ENCODE measurements around the gene SESTD1. TPM values are rescaled to one million over a fixed set of nuclear protein-coding genes. Genes with fewer than 3 reads are reported as not detected.
A peak's percentile ranks its signal among the peaks of the same experiment; 100 is the strongest.

Gene SESTD1, protein sequence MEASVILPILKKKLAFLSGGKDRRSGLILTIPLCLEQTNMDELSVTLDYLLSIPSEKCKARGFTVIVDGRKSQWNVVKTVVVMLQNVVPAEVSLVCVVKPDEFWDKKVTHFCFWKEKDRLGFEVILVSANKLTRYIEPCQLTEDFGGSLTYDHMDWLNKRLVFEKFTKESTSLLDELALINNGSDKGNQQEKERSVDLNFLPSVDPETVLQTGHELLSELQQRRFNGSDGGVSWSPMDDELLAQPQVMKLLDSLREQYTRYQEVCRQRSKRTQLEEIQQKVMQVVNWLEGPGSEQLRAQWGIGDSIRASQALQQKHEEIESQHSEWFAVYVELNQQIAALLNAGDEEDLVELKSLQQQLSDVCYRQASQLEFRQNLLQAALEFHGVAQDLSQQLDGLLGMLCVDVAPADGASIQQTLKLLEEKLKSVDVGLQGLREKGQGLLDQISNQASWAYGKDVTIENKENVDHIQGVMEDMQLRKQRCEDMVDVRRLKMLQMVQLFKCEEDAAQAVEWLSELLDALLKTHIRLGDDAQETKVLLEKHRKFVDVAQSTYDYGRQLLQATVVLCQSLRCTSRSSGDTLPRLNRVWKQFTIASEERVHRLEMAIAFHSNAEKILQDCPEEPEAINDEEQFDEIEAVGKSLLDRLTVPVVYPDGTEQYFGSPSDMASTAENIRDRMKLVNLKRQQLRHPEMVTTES
- total RNA-seq (2021), result 208 and 279 TPM in 2 replicates
- Bru-seq, nascent RNA, result percentile 98 among the genes with signal in this experiment
- percentile 97 among the genes with signal in this experiment for BruChase-seq, experiment 1, labeled RNA remaining after a 2-hour chase
- percentile 85 among the genes with signal in this experiment for BruChase-seq, experiment 2, labeled RNA remaining after a 6-hour chase
- long read RNA-seq, full-length matches to known transcripts, result 53 of 77 reads
- long read RNA-seq, partial matches to known transcripts, result 8 of 77 reads
- long read RNA-seq, other reads (novel, unspliced or antisense), result 16 of 77 reads

DNA sequence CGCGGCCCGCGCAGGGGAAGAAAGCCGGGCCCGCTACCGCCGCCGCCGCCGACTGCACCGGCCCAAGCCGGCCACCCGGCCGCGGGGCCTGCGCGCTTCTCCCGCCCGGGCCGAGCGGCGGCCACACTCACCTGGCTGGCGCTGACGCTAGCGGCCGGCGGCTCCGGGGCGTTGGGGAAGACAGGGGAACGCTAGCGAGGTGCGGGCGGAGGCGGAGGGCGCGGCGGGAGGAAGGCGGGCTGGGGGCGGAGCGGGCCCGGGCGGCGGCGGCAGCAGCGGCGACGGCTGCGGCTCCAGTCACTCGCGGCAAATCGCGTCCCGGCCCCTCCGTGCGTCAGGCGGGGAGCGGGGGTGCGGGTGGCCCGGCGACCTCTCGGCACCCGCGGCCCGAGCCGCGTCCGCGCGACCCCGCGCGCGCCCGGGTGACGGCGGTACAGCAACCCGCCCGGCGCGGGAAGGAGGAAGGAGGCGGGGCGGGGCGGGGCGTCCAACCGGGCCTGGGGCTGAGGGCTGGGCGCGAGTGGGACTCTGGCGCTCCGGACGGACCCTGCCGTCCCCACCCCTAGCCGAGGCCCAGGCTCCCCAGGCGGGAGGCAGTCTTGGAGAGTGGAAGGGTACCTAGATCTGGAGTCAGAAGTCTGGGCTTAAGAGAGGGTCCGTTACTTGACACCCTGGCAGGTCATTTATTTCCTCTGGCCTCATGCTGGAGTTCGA is at the start of gene SESTD1:
Gene SESTD1, minus strand, starts transcription at position 465 of the 714 bp plus-strand sequence. CDS start 72,991 bp downstream, outside the sequence.
- BruUV-seq (replicated peaks), result no TSS peak
- POLR2A ChIA-PET (ENCODE audit: unreplicated experiment), result no interaction called here

GRCh38 chr2:179313057-179313456 is 48.4 kb upstream of the SESTD1 start:
- intact Hi-C loops (cut with micrococcal nuclease; ENCODE audit: unreplicated experiment), result no loop called here
- H3F3A ChIP-seq (ENCODE audit: insufficient read depth, low read depth), result no peaks in the 10 kb centered on the region
- no peaks in the 10 kb centered on the region for H3K4me1 ChIP-seq (replicated peaks; ENCODE audit: insufficient read depth)
- no peaks in the 10 kb centered on the region for H3K36me3 ChIP-seq (ENCODE audit: low read depth)
- H4K20me1 ChIP-seq (ENCODE audit: insufficient read depth), result no peaks in the 10 kb centered on the region
- H3K4me2 ChIP-seq, result no peak overlapping the region
- H3K9me3 ChIP-seq (ENCODE audit: insufficient read depth, low read depth), result peaks cover 8% of the 10 kb centered on the region; the same call in 1 of the 2 replicates
- 0 out of 2 replicates have a peak overlapping the region, but pooled peaks have one; percentile 3 for H2AFZ ChIP-seq
- no peaks in the 10 kb centered on the region for H3K79me2 ChIP-seq (ENCODE audit: low read depth)
- no TSS peak for BruUV-seq (replicated peaks)
- H3K4me3 ChIP-seq, result no peak overlapping the region
- DNase-seq, result no peak
- POLR2A ChIA-PET (ENCODE audit: unreplicated experiment), result no interaction called here
- no peaks in the 10 kb centered on the region for H3K27me3 ChIP-seq (ENCODE audit: insufficient read depth, low read depth)
- H3K27ac ChIP-seq, result no peak overlapping the region
- CTCF ChIA-PET, result no interaction called here
- H3K9me2 ChIP-seq (ENCODE audit: insufficient read depth), result no peaks in the 10 kb centered on the region
- TF ChIP-seq EZH2 (IDR thresholded peaks at IDR 0.05; ENCODE audit: low read depth), result no peak
- TF ChIP-seq, protein P1, sequence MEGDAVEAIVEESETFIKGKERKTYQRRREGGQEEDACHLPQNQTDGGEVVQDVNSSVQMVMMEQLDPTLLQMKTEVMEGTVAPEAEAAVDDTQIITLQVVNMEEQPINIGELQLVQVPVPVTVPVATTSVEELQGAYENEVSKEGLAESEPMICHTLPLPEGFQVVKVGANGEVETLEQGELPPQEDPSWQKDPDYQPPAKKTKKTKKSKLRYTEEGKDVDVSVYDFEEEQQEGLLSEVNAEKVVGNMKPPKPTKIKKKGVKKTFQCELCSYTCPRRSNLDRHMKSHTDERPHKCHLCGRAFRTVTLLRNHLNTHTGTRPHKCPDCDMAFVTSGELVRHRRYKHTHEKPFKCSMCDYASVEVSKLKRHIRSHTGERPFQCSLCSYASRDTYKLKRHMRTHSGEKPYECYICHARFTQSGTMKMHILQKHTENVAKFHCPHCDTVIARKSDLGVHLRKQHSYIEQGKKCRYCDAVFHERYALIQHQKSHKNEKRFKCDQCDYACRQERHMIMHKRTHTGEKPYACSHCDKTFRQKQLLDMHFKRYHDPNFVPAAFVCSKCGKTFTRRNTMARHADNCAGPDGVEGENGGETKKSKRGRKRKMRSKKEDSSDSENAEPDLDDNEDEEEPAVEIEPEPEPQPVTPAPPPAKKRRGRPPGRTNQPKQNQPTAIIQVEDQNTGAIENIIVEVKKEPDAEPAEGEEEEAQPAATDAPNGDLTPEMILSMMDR (conservative IDR thresholded peaks at IDR 0.05), result no peak

More for the DNA sequence above, at the start of gene SESTD1:
- peak in 1 of 2 experiments; percentile 83 for DNase-seq
- peaks cover 43% of the 10 kb centered on the region for H3F3A ChIP-seq (ENCODE audit: insufficient read depth, low read depth)
- H2AFZ ChIP-seq, result peak within 1 kb of the TSS; percentile 96
- H3K4me3 ChIP-seq, result peak within 1 kb of the TSS; percentile 95
- H4K20me1 ChIP-seq (ENCODE audit: insufficient read depth), result no peaks in the 10 kb centered on the region
- intact Hi-C loops (cut with micrococcal nuclease; ENCODE audit: unreplicated experiment), result loop anchor here (1.0 to 10.0 kb wide), 2 partner anchors 76 to 1190 kb away; partner anchors contain the start of gene PDE11A
- H3K36me3 ChIP-seq (ENCODE audit: low read depth), result no peaks in the 10 kb centered on the region
- no peaks in the 10 kb centered on the region for H3K27me3 ChIP-seq (ENCODE audit: insufficient read depth, low read depth)
- CTCF ChIA-PET, result no interaction called here
- peaks cover 74% of the 10 kb centered on the region for H3K4me1 ChIP-seq (replicated peaks; ENCODE audit: insufficient read depth)
- H3K9me2 ChIP-seq (ENCODE audit: insufficient read depth), result no peaks in the 10 kb centered on the region
- H3K79me2 ChIP-seq (ENCODE audit: low read depth), result peaks cover 45% of the 10 kb centered on the region
- H3K27ac ChIP-seq, result peak within 1 kb of the TSS; percentile 42
- peak within 1 kb of the TSS; percentile 81 for H3K4me2 ChIP-seq
- TF ChIP-seq, protein P1 (conservative IDR thresholded peaks at IDR 0.05), result no peak
- no peak for TF ChIP-seq EZH2 (IDR thresholded peaks at IDR 0.05; ENCODE audit: low read depth)
- H3K9me3 ChIP-seq (ENCODE audit: insufficient read depth, low read depth), result no peaks in the 10 kb centered on the region
